GM21717 (cell line): ENCODE data around the gene MYCN.
A peak's percentile ranks its signal among the peaks of the same experiment; 100 is the strongest.

Source experiments
- ATAC-seq: cut with Tn5 transposase; IDR thresholded peaks from one replicate; pipeline ENCODE4 v1.9.1; 2021; ENCODE audit warnings: mild to moderate bottlenecking, moderate library complexity; ENCODE audit not compliant: unreplicated experiment

MYCN gene

DNA sequence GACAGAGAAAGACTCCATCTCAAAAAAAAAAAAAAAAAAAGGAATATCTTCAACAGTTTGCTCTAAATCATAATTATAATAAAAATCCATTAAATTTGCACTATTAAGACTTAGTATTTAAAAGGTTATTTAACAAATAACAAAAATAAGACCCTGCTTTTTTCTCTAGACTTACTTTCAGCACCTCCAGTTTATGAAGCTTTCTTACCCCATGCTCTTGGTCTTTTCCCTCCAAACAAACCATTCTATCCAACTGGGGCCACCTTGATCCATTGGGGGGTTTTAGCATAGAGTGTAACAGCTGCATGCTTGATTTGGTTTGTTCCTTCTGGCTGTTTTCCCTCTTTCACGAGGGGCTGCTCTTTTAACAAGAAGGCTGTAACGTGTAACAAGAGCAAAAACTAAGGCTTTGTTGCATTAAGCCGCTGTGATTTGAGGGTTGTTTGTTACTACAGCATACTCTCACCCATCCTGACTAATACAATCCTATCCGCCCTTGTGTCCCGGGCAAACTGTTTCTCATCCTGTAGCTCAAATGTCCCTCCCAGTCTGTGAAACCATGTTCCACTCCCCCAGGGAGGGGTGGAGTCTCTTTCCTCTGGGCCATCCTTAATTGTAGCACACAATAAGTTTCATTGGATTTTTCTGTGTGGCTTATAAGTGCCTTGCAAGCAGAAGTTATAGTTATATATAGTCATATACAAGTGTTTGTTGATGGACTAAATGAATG, 9.6 kb upstream of the MYCN start:
- no peak for ATAC-seq

DNA sequence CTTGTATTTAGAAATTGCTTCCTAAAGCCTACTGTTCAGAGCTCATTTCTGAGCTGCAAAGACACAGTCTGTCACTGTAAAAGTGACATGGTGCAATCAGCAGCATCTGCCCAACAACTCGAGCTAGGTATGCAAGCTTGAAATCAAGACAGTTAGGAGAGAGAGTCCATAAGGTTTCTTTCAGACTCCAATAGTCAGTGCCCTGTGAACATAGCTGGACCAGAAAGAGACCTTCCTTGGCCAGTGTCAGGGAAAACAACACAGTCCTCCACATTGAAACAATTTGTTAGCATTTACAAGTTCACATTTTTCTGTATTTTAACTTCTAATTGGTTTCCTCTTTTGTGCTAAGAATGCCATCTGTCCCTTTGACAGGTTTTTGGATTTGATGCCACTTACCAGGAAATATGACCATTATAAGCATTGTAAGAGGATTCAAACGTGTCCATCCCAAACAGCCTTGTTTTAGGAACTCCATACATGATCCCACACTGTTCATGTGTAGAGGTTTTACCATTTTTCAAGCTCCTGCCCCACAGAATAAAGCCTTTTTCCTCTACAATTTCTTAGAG, 8.9 kb upstream of the MYCN start:
- no peak for ATAC-seq

DNA sequence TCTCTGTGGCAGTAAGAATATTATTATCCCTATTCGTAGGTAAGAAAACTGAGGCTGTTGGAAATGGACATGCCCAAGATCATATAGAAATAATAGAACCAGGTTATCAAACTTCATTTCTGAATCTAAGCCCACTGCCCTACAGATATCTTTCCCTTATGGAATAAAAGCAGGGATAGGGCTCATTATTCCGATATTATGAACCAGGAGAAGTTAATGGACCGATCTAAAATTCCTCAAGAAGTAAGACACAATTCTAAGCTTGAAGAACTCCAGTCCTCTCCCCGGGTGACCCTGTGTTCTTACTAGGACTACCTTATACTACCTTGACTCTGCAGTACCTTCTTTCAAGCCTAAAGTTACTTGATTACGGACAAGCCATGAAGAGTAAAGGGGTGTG, 8.4 kb upstream of the MYCN start:
- no peak for ATAC-seq

DNA sequence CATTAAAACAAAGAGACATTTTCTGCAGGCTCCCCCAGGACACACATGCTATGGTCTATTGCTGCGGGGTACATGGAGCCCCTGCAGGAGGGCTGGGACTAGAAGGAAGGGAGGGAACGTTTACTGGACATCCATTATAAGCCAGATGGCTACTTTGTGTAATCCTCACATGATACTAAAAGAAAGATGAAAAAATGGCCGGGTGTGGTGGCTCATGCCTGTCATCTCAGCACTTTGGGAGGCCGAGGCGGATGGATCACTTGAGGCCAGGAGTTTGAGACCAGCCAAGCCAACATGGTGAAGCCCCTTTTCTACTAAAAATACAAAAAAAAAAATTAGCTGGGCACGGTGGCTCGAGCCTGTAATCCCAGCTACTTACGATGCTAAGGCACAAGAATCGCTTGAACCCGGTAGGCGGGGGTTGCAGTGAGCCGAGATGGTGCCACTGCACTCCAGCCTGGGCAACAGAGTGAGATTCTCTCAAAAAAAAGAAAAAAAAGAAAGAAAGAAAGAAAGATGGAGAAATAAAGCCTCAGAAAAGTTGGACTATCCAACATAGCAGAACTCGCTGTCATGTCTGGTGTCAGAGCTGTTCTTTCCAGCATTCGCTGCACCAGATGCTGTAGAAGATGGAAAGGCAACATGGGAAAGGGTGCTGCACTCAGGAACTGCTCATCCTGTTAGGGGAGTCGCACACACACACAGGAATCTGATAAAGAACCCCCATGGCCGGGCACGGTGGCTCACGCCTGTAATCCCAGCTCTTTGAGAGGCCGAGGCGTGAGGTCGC, 7.8 kb upstream of the MYCN start:
- no peak for ATAC-seq

DNA sequence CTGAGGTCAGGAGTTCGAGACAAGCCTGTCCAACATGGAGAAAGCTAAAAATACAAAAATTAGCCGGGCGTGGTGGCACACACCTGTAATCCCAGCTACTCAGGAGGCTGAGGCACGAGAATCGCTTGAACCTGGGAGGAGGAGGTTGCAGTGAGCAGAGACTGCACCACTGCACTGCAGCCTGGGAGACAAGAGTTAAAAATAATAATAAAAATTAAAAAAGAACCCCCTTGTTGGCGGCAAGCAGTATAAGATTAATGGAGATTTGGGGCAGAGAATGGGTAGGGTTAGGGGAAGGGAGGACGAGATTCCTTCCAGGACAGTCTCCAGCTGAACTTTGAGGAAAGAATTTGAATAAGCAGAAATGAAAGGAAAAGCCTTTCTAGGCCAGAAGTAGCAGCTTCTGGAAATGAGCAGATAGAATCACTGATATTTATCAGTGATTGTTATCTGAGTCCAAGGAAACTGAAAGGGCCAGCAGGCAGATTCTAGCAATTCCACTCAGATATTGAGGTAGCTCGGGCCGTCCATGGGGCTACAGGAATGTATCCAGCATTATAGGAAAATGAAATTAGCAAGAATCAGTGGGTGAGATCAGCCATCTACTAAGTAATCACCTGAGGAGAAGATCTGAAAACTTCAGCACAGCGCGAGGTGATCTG, 7.0 kb upstream of the MYCN start:
- no peak for ATAC-seq

DNA sequence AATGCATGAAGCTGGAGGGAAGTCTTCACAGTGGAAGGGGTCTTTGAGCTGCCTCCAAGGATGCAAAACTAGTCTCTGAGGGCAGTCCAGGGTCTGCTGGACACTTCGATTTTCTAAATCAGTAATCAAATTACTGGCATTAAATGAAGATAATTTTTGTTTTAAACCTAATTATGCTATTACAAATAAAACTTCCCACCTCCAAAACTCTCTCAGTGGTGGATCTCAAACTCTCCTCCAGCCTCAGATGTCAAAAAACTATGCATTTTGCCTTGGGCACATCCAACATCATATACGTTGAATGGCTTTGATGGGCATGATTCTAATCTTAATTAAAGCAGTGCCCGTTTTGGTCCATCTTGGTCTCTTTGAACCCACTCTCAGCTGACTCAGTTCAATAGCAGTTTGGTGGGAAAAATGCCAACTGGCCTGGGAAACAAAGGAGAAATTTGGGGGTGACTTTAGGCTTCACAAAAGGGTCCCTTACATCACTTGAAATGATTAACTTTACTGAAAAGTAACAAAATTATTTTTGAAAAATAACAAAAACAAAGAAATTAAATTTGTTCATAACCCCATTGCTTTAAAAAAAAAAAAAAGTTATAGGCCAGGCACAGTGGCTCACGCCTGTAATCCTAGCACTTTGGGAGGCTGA, 5.9 kb upstream of the MYCN start:
- ATAC-seq = no peak

DNA sequence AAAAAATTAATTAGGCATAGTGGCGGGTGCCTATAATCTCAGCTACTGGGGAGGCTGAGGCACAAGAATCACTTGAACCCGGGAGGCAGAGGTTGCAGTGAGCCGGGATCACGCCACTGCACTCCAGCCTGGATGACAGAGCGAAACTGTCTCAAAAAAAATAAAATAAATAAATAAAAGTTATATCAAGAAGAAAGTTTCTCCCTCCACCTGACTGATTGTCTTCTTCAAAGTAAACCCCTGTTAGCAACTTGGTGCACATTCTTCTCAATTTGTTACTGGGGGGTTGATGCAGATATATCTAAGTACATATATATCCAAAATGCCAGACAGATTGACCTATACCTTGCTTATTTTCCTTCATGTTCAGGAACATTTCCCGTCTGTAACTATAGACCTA, 5.2 kb upstream of the MYCN start:
- ATAC-seq = no peak

DNA sequence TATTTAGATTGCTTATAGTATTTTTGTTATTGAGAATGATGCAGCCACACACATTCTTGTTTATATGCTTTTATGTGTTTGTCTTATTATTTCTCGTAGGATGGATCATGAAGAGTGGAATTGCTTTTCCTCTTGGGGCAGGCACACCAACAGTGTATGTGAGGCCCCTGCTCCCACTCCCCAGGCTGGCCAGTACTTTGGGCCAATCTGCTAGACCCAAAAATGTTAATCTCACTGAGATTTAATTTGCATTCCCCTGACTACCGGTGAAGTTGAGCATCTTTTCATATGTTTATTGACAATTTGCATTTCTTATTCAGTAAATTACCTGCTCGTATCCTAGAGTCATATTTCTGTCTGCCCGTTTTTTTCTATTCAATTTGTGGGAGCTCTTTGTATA, 4.7 kb upstream of the MYCN start:
- ATAC-seq = no peak

DNA sequence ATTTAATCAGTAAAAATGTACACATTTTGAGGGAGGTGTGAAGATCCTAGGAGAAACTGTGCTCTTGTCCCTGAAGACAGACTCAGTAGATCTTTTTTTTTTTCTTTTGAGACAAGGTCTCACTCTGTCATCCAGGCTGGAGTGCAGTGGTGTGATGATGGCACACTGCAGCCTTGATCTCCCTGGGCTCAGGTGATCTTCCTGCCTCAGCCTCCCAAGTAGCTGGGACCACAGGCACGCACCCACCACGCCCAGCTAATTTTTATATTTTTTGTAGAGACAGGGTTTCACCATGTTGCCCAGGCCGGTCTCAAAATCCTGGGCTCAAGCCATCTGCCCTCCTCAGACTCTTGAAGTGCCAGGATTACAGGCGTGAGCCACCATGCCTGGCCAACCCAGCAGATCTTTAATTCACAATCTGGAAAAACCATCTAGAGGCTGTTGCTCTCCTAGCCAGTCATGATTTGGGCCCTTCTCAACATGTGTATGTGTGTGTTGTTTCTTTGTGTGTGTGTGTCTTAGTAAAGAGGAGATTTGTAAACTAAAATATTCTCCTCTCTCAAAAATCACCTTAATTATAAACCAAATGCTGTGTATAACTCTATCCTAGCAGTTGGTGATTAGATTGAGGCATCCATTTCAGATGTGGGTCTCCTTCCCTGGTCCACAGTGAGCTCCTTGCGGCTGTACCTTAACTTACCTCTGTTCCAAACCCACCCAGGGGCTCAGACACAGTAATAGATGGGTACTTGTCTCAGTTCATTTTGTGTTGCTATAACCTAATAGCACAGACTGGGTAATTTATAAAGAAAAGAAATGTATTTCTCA, 3.9 kb upstream of the MYCN start:
- no peak for ATAC-seq

DNA sequence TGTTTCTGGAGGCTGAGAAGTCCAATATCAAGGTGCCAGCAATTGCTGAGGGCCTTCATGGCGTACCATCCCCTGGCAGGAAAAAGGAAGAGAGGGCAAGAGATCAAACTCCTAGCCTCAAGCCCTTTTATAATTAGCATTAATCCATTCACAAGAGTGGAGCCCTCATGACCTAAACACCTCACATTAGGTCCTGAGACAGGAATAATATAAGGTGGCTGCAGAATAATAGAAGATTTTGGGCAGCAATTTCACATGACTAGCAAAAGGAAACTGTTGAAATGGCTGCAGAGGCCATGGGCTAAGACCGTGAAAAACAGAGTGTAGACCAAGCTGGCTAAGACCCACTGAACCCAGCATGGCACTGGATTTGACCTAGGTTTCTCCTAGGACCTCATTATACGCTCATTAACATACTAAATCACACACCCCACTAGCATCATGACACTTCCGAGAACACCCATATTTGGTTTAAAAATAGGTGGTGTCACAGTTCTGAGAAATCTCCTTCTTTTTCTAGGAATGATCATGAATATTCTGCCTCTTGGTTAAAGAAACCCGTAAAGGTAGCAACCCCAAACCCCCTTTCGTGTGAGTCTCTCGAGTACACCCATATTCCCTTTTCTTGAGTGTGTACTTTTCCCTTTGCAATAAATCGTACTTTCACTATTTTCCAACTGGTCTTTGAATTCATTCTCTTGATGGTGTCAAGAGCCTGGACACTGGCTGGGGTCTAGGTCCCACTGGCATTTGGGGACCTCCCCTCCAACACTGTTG, 3.1 kb upstream of the MYCN start:
- ATAC-seq = no peak

DNA sequence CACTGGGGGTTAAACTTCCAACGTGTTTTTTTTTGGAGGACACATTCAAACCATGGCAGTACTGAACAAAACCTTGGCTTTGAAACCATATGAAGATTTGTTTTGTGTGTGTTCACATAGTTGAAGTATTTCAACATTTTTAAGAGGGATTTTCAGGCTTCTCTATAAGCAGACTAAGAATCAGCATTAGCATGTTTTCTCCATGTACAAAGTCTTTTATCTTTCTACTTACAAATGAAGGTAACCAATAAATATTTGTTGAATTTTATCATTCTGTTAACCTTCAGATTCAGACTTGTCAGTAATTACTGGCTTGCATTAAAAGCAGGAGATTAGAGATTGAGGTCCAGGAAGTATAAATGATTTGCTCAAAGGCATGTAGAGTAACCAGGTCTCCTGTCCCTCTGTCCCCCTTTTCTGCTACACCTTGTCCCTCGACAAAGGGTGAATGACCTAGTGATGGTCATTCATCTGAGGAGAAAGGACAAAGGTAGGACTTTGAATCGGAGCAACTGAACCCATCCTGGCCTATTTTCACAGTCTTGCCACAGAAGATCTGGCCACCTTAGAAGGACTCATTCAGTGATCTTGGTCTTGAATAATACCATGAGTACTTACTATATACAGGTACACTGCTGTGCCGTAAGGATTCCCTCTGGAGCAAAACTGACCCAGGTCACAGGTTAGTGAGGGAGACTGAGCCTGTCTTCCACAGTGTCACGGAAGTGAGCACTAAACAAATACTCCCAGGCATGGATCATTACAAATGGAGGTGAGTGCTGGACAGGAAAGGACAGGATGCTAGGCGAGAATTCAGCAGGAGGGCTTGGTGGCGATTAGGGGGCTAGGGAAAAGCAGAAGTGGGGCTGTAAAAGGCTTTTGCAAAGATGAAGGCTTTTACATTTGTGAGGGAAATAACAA, 2.2 kb upstream of the MYCN start:
- no peak for ATAC-seq

DNA sequence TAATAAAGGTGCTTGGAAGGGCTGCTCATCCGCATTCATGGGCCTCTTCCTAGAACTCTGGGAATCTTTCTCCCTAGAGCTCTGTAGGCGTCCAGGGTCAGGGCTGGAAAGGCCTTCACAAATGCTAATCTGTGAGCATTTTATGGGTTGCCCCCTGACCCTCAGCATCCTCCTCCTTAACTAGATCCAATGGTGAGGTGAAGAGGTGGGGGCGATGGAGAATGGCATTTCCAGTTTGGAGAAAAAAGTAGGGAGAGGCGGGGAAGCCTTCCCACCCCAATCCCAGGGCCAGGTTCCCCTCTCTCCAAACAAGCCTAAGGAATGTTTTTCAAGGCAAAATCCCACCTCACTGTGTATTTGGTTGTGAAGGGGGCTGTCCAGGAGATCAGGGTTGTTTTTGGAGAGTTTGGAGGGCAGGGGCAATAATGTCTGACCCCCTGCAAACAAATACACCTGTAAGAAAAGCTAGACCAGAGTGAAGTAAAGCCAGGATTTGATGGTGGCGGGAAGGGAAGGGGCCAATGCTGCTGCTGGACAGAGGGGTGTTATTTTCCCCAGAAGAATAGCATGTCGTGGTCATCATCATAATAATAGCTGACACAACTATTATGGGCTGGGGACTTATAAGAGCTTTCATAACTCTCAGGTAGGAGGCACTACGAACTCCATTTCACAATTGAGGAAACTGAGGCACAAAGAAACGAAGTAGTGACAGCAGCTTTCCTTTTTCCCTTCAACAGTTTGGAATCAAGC, 1.4 kb upstream of the MYCN start:
- ATAC-seq = no peak

DNA sequence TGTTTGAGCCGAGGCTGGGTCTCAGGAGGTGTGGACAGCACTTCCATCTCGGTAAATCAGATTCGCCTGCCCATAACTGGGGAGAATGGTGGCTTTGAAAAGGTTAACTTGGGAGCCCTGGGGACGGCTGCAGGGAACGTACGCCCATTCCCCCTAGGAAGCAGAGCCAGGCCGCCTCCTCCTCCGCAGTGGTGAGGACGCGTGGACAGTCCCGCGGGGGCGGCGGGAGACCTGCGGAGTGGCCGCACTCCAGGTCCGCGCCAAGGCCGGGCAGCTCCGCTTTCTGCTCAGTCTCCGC, 845 bp upstream of the MYCN start:
- ATAC-seq = peak; percentile 71

DNA sequence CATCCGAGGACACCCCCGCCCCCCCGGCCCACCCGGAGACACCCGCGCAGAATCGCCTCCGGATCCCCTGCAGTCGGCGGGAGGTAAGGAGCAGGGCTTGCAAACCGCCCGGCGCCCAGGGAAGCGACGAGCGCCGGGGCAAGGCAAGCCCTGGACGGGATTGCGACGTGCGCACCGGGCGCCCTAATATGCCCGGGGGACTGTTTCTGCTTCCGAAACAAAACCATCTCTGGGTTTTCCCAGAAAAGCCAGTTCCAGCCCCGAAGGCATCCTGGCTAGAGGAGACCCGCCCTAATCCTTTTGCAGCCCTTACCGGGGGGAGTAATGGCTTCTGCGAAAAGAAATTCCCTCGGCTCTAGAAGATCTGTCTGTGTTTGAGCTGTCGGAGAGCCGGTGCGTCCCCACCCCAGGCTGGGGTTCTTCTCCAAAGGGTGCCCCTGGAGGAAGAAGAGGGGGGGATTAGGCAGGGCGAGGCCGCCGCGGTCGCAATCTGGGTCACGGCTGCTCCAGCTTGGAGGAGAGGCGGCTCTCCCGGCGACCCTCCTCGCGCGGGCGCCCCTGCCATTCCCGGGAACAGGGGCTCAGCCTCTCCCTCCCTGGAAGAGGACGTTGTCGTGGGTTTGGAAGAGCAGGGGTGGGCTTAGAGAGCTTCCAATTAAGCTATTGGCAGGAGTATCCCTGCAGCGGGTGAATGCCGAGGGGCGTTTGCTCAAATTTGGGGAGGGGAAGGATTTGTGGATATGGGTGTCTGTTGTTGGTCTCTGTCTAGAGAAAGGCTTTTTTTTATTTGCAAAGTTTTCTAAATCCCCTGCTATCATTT, 521 bp downstream of the MYCN start:
- no peak for ATAC-seq

DNA sequence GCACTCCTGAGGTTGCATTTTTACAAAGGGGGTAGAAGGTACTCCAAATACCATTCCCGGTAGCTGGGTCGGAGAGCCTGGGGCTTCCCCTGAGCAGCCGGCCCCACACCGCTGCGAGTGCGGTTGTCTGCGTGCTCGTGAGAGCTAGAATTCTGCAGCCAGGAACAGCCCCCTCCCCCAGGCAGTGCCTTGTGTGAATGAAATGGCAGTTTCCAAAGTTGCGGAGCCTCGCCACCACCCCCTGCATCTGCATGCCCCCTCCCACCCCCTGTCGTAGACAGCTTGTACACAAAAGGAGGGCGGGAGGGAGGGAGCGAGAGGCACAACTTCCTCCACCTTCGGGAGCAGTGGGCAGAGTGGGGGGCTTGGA, 1.1 kb downstream of the MYCN start:
- no peak for ATAC-seq

DNA sequence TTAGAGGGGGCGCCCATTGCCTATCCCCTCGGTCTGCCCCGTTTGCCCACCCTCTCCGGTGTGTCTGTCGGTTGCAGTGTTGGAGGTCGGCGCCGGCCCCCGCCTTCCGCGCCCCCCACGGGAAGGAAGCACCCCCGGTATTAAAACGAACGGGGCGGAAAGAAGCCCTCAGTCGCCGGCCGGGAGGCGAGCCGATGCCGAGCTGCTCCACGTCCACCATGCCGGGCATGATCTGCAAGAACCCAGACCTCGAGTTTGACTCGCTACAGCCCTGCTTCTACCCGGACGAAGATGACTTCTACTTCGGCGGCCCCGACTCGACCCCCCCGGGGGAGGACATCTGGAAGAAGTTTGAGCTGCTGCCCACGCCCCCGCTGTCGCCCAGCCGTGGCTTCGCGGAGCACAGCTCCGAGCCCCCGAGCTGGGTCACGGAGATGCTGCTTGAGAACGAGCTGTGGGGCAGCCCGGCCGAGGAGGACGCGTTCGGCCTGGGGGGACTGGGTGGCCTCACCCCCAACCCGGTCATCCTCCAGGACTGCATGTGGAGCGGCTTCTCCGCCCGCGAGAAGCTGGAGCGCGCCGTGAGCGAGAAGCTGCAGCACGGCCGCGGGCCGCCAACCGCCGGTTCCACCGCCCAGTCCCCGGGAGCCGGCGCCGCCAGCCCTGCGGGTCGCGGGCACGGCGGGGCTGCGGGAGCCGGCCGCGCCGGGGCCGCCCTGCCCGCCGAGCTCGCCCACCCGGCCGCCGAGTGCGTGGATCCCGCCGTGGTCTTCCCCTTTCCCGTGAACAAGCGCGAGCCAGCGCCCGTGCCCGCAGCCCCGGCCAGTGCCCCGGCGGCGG, 1.7 kb downstream of the MYCN start:
- ATAC-seq = no peak
